Epithelial cell of alveolus of lung (primary cell): ENCODE data around the gene ARFIP2. TPM values are rescaled to one million over a fixed set of nuclear protein-coding genes. Genes with fewer than 3 reads are reported as not detected.

Experiments used
- total RNA-seq: library from RNA; depleted of rRNA; stranded (reverse); fragments of >200 nt; gene quantifications from 2 replicates; pipeline ENCODE4 v1.2.1, GENCODE V29; 2015

Gene ARFIP2
- 53.4 and 79.7 TPM in 2 replicates for total RNA-seq

GRCh38 chr11:6481012-6481923 lies at the start of gene ARFIP2, which contains the start of gene TIMM10B:
Gene ARFIP2 (minus strand): TSS chr11:6481331. CDS start chr11:6480421, 910 bp downstream.
Gene TIMM10B (plus strand): TSS chr11:6481501. CDS start chr11:6481517, 16 bp downstream.

GRCh38 chr11:6497069-6497839 lies 16.1 kb upstream of the ARFIP2 start, which contains the start of gene DNHD1:
Gene DNHD1 (plus strand): TSS chr11:6497280. CDS start chr11:6498216, 936 bp downstream.

GRCh38 chr11:6473451-6474412 lies 7.4 kb downstream of the ARFIP2 start, which contains the start of gene TRIM3:
Gene TRIM3 (minus strand): TSS chr11:6473941. CDS start chr11:6465695, 8,246 bp downstream.

GRCh38 chr11:6440906-6441358 lies 40.2 kb downstream of the ARFIP2 start, which contains the start of gene HPX:
Gene HPX (minus strand): TSS chr11:6440987. CDS start chr11:6440963, 24 bp downstream.

Other genes with a start within 250 kb of the ARFIP2 start
- gene FHIP1B, start 246.7 kb downstream of the ARFIP2 start, total RNA-seq, result 21.1 and 25.6 TPM in 2 replicates
- gene CNGA4, start 242.2 kb downstream of the ARFIP2 start, total RNA-seq, result 0.16 TPM in 1 of 2 replicates, not detected in the other
- gene CCKBR, start 221.5 kb downstream of the ARFIP2 start, total RNA-seq, result not detected in 2 replicates
- gene CAVIN3, start 160.8 kb downstream of the ARFIP2 start, total RNA-seq, result 114 and 694 TPM in 2 replicates
- 59.0 and 71.1 TPM in 2 replicates for gene SMPD1, start 90.9 kb downstream of the ARFIP2 start, total RNA-seq
- gene APBB1, start 62.2 kb downstream of the ARFIP2 start, total RNA-seq, result 41.0 and 41.1 TPM in 2 replicates
- 1.4 TPM in 1 of 2 replicates, not detected in the other for gene HPX, start 40.3 kb downstream of the ARFIP2 start, total RNA-seq
- gene TRIM3, start 7.4 kb downstream of the ARFIP2 start, total RNA-seq, result 12.8 and 14.2 TPM in 2 replicates
- 26.2 and 47.2 TPM in 2 replicates for gene TIMM10B, start 170 bp upstream of the ARFIP2 start, total RNA-seq
- 1.3 and 6.2 TPM in 2 replicates for gene DNHD1, start 15.9 kb upstream of the ARFIP2 start, total RNA-seq
- gene RRP8, start 122.3 kb upstream of the ARFIP2 start, total RNA-seq, result 8.0 and 11.9 TPM in 2 replicates
- gene ILK, start 122.4 kb upstream of the ARFIP2 start, total RNA-seq, result 110 and 219 TPM in 2 replicates
- gene TAF10, start 130.9 kb upstream of the ARFIP2 start, total RNA-seq, result 51.3 and 97.2 TPM in 2 replicates
- 33.9 and 86.9 TPM in 2 replicates for gene TPP1, start 138.1 kb upstream of the ARFIP2 start, total RNA-seq
- 18.1 and 20.1 TPM in 2 replicates for gene DCHS1, start 174.5 kb upstream of the ARFIP2 start, total RNA-seq
- gene MRPL17, start 202.0 kb upstream of the ARFIP2 start, total RNA-seq, result 31.9 and 53.4 TPM in 2 replicates